ENCODE measurements around the gene AXL. TPM values are rescaled to one million over a fixed set of nuclear protein-coding genes. Genes with fewer than 3 reads are reported as not detected.
A peak's percentile ranks its signal among the peaks of the same experiment; 100 is the strongest.

AXL gene
- total and polyA plus RNA-seq, 2 of the 13 experiments (the other 11 are each of a cell fraction or from before 2014, with no cell fraction given): 0.71 to 5.9 TPM

GRCh38 chr19:41226053-41226873, 7.2 kb downstream of the AXL start (continued):
- TF ChIP-seq ZIK1 (CRISPR knock-in tag; IDR thresholded peaks at IDR 0.05; ENCODE audit: borderline replicate concordance, low read depth) (peak; percentile 74), CBFB (CRISPR knock-in tag; IDR thresholded peaks at IDR 0.05) (peak; percentile 86), ZNF124 (CRISPR knock-in tag; IDR thresholded peaks at IDR 0.05) (peak; percentile 40; the same call in 1 of the 2 replicates), ZNF136 (CRISPR knock-in tag; IDR thresholded peaks at IDR 0.05; ENCODE audit: low read depth) (no peak), NR2C2 (CRISPR knock-in tag; IDR thresholded peaks at IDR 0.05; ENCODE audit: borderline replicate concordance) (peak; percentile 59), HOXA5 (CRISPR knock-in tag; IDR thresholded peaks at IDR 0.05) (0 out of 2 replicates have a peak, but pooled peaks have one; percentile 7), TFDP2 (CRISPR knock-in tag; IDR thresholded peaks at IDR 0.05) (peak; percentile 73; the same call in 1 of the 2 replicates), ZGPAT (CRISPR knock-in tag; IDR thresholded peaks at IDR 0.05) (no peak; the same call in 1 of the 2 replicates), ZNF564 (CRISPR knock-in tag; IDR thresholded peaks at IDR 0.05) (0 out of 2 replicates have a peak, but pooled peaks have one; percentile 52), ATF2 (CRISPR knock-in tag; IDR thresholded peaks at IDR 0.05) (no peak), IKZF5 (CRISPR knock-in tag; IDR thresholded peaks at IDR 0.05) (no peak), ZNF562 (CRISPR knock-in tag; IDR thresholded peaks at IDR 0.05; ENCODE audit: borderline replicate concordance) (no peak), MTA3 (CRISPR knock-in tag; IDR thresholded peaks at IDR 0.05) (no peak), HIVEP1 (CRISPR knock-in tag; IDR thresholded peaks at IDR 0.05) (peak; percentile 25; the same call in 1 of the 2 replicates), HNRNPK (IDR thresholded peaks at IDR 0.05; ENCODE audit: low read depth, low read length, poor library complexity, severe bottlenecking) (peak; percentile 79), ZNF589 (CRISPR knock-in tag; conservative IDR thresholded peaks at IDR 0.05) (0 out of 2 replicates have a peak, but pooled peaks have one; percentile 11), PTBP1 (IDR thresholded peaks at IDR 0.05; ENCODE audit: low read depth, low read length, poor library complexity, severe bottlenecking) (peak; percentile 20), NCOA1 (CRISPR knock-in tag; IDR thresholded peaks at IDR 0.05) (peak; percentile 57; the same call in 1 of the 2 replicates), TP53 (CRISPR knock-in tag; conservative IDR thresholded peaks at IDR 0.05) (peak; percentile 47; the same call in 1 of the 2 replicates), TRIM22 (IDR thresholded peaks at IDR 0.05) (no peak), ZMYM2 (CRISPR knock-in tag; IDR thresholded peaks at IDR 0.05) (peak; percentile 46; the same call in 1 of the 2 replicates), ZNF431 (CRISPR knock-in tag; IDR thresholded peaks at IDR 0.05; ENCODE audit: borderline replicate concordance, low read depth) (no peak)

Measured in HepG2 (cell line).